Left hindlimb (tissue), 1 donor: ENCODE results near the gene TLE1.

Experiments used
- DNase-seq: peaks from one replicate; pipeline ENCODE4 v3.0.0-alpha.2; 2018

TLE1 gene

GRCh38 chr9:81686614-81687520, 2.5 kb downstream of the TLE1 start:
- peak; percentile 88 for DNase-seq

GRCh38 chr9:81685763-81686613, 3.4 kb downstream of the TLE1 start:
- no peak for DNase-seq

GRCh38 chr9:81684635-81685034, 4.7 kb downstream of the TLE1 start:
- no peak for DNase-seq

GRCh38 chr9:81683704-81684103, 5.6 kb downstream of the TLE1 start:
- no peak for DNase-seq

- no peak for DNase-seq
Measured at GRCh38 chr9:81683238-81683637, 6.1 kb downstream of the TLE1 start.

- DNase-seq, result no peak
Measured at GRCh38 chr9:81682797-81683196, 6.5 kb downstream of the TLE1 start.

- DNase-seq, result no peak
Measured at GRCh38 chr9:81682177-81682576, 7.2 kb downstream of the TLE1 start.

GRCh38 chr9:81680506-81680905, 8.8 kb downstream of the TLE1 start:
- DNase-seq, result no peak

- DNase-seq, result no peak
Measured at GRCh38 chr9:81680006-81680405, 9.3 kb downstream of the TLE1 start.

GRCh38 chr9:81678088-81678487, 11.3 kb downstream of the TLE1 start:
- no peak for DNase-seq

GRCh38 chr9:81676395-81676794, 13.0 kb downstream of the TLE1 start:
- no peak for DNase-seq

GRCh38 chr9:81673310-81673709, 16.0 kb downstream of the TLE1 start:
- no peak for DNase-seq

- DNase-seq, result peak; percentile 93
Measured at GRCh38 chr9:81671880-81672280, 17.5 kb downstream of the TLE1 start.

- no peak for DNase-seq
Measured at GRCh38 chr9:81669866-81670265, 19.5 kb downstream of the TLE1 start.

GRCh38 chr9:81669041-81669651, 20.2 kb downstream of the TLE1 start:
- no peak for DNase-seq

GRCh38 chr9:81666123-81666522, 23.2 kb downstream of the TLE1 start:
- DNase-seq, result no peak

- DNase-seq, result no peak
Measured at GRCh38 chr9:81665322-81665871, 23.9 kb downstream of the TLE1 start.

- no peak for DNase-seq
Measured at GRCh38 chr9:81664638-81665222, 24.6 kb downstream of the TLE1 start.

GRCh38 chr9:81661339-81661738, 28.0 kb downstream of the TLE1 start:
- DNase-seq, result no peak

GRCh38 chr9:81656871-81657337, 32.4 kb downstream of the TLE1 start:
- DNase-seq, result no peak

GRCh38 chr9:81656004-81656403, 33.3 kb downstream of the TLE1 start:
- no peak for DNase-seq

GRCh38 chr9:81653240-81653639, 36.1 kb downstream of the TLE1 start:
- DNase-seq, result no peak
